ENCODE measurements around the gene TBC1D4. TPM values are rescaled to one million over a fixed set of nuclear protein-coding genes. Genes with fewer than 3 reads are reported as not detected.
A peak's percentile ranks its signal among the peaks of the same experiment; 100 is the strongest.

Gene TBC1D4
- total RNA-seq, 6 experiments from 2014 or later: 7.7 to 18.6 (median 10.3) TPM

DNA sequence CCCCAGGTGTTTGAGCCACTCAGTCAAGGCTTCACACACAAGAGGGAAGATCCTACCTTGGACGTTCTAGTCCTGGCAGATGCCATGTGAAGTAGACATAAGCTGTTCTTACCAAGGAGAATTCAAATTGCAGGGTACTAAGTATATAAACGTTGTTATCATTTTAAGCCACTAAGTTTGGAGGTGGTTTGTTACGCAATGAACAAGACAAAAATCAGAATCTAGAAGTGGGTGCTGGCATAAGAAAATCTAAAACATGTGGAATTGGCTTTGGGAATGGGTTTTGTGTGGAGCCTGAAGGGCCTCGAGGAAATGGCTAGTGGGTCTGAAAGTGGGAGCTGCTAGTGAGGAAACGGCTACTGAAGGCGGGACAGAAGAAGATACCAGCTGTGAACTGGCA, 83.9 kb downstream of the TBC1D4 start:
- H3K36me3 ChIP-seq: no peaks in the 10 kb centered on the region
- no peaks in the 10 kb centered on the region for H3K9me3 ChIP-seq
- ATAC-seq (no peak), DNase-seq (no peak)
- H3K27ac ChIP-seq: no peak overlapping the region
- intact Hi-C loops (cut with DNase I): no loop called here
- no peak for TF ChIP-seq POLR2A (IDR thresholded peaks at IDR 0.05)
- TF ChIP-seq, protein P1, sequence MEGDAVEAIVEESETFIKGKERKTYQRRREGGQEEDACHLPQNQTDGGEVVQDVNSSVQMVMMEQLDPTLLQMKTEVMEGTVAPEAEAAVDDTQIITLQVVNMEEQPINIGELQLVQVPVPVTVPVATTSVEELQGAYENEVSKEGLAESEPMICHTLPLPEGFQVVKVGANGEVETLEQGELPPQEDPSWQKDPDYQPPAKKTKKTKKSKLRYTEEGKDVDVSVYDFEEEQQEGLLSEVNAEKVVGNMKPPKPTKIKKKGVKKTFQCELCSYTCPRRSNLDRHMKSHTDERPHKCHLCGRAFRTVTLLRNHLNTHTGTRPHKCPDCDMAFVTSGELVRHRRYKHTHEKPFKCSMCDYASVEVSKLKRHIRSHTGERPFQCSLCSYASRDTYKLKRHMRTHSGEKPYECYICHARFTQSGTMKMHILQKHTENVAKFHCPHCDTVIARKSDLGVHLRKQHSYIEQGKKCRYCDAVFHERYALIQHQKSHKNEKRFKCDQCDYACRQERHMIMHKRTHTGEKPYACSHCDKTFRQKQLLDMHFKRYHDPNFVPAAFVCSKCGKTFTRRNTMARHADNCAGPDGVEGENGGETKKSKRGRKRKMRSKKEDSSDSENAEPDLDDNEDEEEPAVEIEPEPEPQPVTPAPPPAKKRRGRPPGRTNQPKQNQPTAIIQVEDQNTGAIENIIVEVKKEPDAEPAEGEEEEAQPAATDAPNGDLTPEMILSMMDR (IDR thresholded peaks at IDR 0.05): no peak
- H3K4me1 ChIP-seq: peaks cover 0 to 13% (median 0%) of the 10 kb centered on the region in 4 donors
- no peaks in the 10 kb centered on the region for H3K27me3 ChIP-seq
- H3K4me3 ChIP-seq: no peak overlapping the region
- 75% methylated on average over 6 of the region's 6 CpGs for WGBS (ENCODE audit: insufficient coverage, low coverage, low lambda C conversion rate, missing lambda C conversion rate)

DNA sequence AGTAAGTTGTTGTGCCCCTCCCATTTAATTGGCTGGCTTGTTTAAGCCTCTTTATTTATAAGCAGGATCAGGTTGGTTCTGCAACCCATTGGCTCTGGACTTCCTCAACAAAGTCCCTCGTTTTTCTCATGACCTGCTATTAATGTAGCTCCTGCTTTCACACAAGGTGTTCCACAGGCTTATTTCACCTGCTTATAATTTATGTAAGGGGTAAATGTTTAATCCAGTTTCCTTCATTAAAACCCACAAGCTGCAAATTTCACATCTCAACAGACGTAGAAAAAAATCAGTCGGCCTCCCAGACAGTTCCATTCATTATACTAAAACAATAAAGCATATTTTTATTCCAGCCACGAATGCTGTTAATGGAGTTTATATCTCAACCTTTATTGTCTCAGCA, 86.1 kb downstream of the TBC1D4 start:
- no peaks in the 10 kb centered on the region for H3K36me3 ChIP-seq

DNA sequence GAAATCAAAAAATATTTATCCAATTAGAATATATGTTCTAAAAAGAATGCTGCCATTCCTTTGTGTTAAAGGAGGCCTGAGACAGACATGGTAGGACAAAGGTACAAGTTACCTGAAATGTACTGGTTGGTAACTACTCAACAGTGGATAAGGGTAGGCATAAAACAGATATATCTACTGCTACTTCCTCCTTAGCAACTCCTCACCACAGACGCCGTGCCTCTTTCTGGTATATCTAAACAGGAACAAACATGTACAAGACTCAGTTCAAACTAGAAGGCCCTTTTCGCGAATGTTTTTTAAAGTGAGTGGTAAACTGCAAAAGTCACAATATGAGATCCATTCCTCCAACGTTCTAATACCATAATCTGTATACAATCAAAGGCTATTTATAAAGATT, 86.9 kb downstream of the TBC1D4 start:
- Histone ChIP-seq H3K4me3 (no peak overlapping the region), H3K9me3 (no peaks in the 10 kb centered on the region), H3K4me1 (peaks cover 0 to 5% (median 0%) of the 10 kb centered on the region in 4 donors), H3K27me3 (no peaks in the 10 kb centered on the region), H3K36me3 (no peaks in the 10 kb centered on the region), H3K27ac (no peak overlapping the region)
- TF ChIP-seq POLR2A (IDR thresholded peaks at IDR 0.05): no peak
- TF ChIP-seq, protein P1 (IDR thresholded peaks at IDR 0.05): no peak
- ATAC-seq: peak in 2 of 4 donors; percentile 36 to 53
- 61% methylated on average over 5 of the region's 5 CpGs for WGBS (ENCODE audit: insufficient coverage, low coverage, low lambda C conversion rate, missing lambda C conversion rate)
- intact Hi-C loops (cut with DNase I): no loop called here
- no peak for DNase-seq

More for the DNA sequence above, 86.1 kb downstream of the TBC1D4 start:
- Histone ChIP-seq H3K27me3 (no peaks in the 10 kb centered on the region), H3K4me3 (no peak overlapping the region), H3K4me1 (peaks cover 0 to 9% (median 0%) of the 10 kb centered on the region in 4 donors), H3K27ac (no peak overlapping the region), H3K9me3 (no peaks in the 10 kb centered on the region)
- DNase-seq (no peak), ATAC-seq (no peak)
- intact Hi-C loops (cut with DNase I): no loop called here
- no peak for TF ChIP-seq POLR2A (IDR thresholded peaks at IDR 0.05)
- TF ChIP-seq, protein P1 (IDR thresholded peaks at IDR 0.05): no peak
- WGBS (ENCODE audit: insufficient coverage, low coverage, low lambda C conversion rate, missing lambda C conversion rate): 74% methylated on average over 4 of the region's 4 CpGs

DNA sequence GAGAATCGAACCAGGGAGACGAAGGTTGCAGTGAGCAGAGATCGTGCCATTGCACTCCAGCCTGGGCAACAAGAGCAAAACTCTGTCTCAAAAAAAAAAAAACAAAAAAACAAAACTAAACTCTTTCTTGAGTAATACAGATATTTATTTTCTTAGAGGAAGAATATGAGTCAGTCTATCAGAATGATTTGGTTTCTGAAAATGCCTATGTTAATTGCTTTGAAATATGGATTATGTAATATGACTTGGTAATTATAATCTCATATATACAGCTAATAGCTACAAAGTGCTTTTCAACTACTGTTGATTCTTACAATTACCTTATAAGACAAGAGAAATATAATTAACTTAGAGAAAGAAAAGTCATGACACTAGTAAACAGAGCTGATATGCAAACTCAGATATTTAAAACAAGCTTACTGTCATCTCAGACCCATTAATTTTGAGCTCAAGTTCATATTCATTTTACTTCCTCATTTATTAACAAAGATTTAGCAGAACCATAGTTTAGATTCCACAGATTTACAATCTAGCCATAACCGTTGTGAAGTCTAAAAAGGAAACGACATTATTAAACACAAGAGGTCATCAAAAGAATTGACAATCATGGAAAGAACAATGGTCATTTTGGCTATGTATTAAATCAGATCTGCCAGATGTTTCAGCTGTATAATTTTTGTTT, 88.0 kb downstream of the TBC1D4 start:
- Histone ChIP-seq H3K36me3 (no peaks in the 10 kb centered on the region), H3K27ac (no peak overlapping the region), H3K27me3 (no peaks in the 10 kb centered on the region), H3K4me3 (no peak overlapping the region), H3K9me3 (no peaks in the 10 kb centered on the region), H3K4me1 (peaks cover 0 to 5% (median 0%) of the 10 kb centered on the region in 4 donors)
- intact Hi-C loops (cut with DNase I): no loop called here
- ATAC-seq (no peak), DNase-seq (no peak)
- WGBS (ENCODE audit: insufficient coverage, low coverage, low lambda C conversion rate, missing lambda C conversion rate): 78% methylated on average over 5 of the region's 5 CpGs
- TF ChIP-seq POLR2A (IDR thresholded peaks at IDR 0.05): no peak
- TF ChIP-seq, protein P1 (IDR thresholded peaks at IDR 0.05): no peak

All from right lobe of liver (tissue), 6 donors.